Activated B cell treated with CpG ODN at 0.5 μM for 24 hours (primary cell): ENCODE measurements around the gene APOBEC4. TPM values are rescaled to one million over a fixed set of nuclear protein-coding genes. Genes with fewer than 3 reads are reported as not detected.

Source experiments
- ATAC-seq: fragments of 200-7000 bp; cut with Tn5 transposase; one replicate; pipeline ENCODE4 v1.10.0; 2021; ENCODE audit warnings: low read depth, mild to moderate bottlenecking, moderate library complexity
- CTCF ChIA-PET: fragments of 350-600 bp; sonication (Branson Sonifier 250); formaldehyde crosslinking; loops from one replicate; lab custom pipeline; 2021; ENCODE audit warnings: antibody characterized with exemption; lab: Charles Lee
- POLR2A ChIA-PET: fragments of 350-600 bp; sonication (Branson Sonifier 250); formaldehyde crosslinking; loops from one replicate; lab custom pipeline; 2021; ENCODE audit warnings: antibody characterized with exemption; lab: Charles Lee
- DNase-seq: peaks from one replicate; pipeline ENCODE4 v3.0.0; 2022
- H3K27ac Mint-ChIP-seq: one replicate; pipeline ENCODE4 v1.8.0; 2020; ENCODE audit warnings: mixed read lengths
- H3K27me3 Mint-ChIP-seq: one replicate; pipeline ENCODE4 v1.8.0; 2021; ENCODE audit warnings: mixed read lengths
- H3K36me3 Mint-ChIP-seq: one replicate; pipeline ENCODE4 v1.8.0; 2021; ENCODE audit warnings: low read depth, mixed read lengths
- H3K4me1 Mint-ChIP-seq: one replicate; pipeline ENCODE4 v1.8.0; 2021; ENCODE audit warnings: mixed read lengths
- H3K4me3 Mint-ChIP-seq: one replicate; pipeline ENCODE4 v1.8.0; 2020; ENCODE audit warnings: mild to moderate bottlenecking, mixed read lengths
- H3K9me3 Mint-ChIP-seq: one replicate; pipeline ENCODE4 v1.8.0; 2020; ENCODE audit warnings: mixed read lengths
- intact Hi-C: fragments of 100-400 bp; cut with micrococcal nuclease; formaldehyde crosslinking; loops from one replicate; pipeline ENCODE4 v1.15.1; 2024
- total RNA-seq: library from RNA; stranded (reverse); gene quantifications from 2 replicates; pipeline ENCODE4 v1.2.3, GENCODE V29; 2022
- TF ChIP-seq, protein P1 (sequence below): fragments of 200-600 bp; IDR thresholded peaks from one replicate; pipeline ENCODE4 v1.8.0; 2022; ENCODE audit warnings: antibody characterized with exemption, mild to moderate bottlenecking

APOBEC4 gene
- total RNA-seq, 1 donor from 2014 or later: not detected

DNA sequence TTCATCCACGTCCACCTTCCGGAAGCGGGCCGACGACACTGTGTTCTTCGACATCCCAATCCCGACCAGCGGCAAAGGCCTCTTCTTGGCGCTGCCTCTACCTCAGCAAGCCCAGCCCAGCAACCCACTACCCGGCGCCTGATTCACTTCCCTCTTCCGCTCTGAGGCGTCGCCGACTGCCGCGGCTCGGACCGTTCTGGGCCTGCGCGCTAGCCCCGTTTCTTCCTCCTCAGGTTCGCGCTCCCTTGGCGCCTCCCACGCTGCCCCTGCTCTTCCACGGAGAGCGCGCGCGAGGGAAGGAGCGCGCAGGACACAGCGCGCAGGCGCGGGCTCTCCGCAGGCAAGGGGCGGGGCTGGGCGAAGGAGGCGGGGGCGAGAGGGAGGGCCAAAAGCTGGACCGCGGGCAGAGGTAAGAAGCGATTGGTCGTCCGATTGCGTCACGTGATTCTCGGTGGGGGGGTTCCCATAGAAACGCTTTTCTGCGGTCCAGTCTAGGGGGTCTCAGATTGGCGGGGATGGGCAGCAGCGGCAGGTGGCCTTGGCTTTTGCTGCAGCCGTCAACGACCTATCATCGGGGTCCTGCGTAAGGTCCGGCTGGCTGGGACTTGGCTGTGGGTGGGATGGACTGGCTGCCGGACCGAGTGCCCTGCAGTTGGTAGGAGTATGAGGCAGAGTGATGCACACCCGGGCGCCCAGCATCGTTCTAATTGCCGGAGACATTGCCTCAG lies 17.3 kb downstream of the APOBEC4 start, which contains the start of gene ARPC5:
TSS of gene ARPC5 (minus strand) at position 178 of the 728 bp plus-strand sequence. CDS start at position 54, 124 bp downstream.
- POLR2A ChIA-PET: interaction anchor here (0.6 to 3.3 kb wide), 14 partner anchors 26 to 416 kb away, joined by 3 to 47 read pairs (median 6); partner anchors contain the start of genes NCF2 and TSEN15
- H3K4me1 Mint-ChIP-seq: peaks cover 46% of the 10 kb centered on the region
- H3K27me3 Mint-ChIP-seq: no peaks in the 10 kb centered on the region
- no peaks in the 10 kb centered on the region for H3K9me3 Mint-ChIP-seq
- ATAC-seq: peak; percentile 89
- CTCF ChIA-PET: interaction anchor here (0.6 kb wide), 1 partner anchor 280 kb away, joined by 3 read pairs; no protein-coding TSS in a partner anchor
- peak; percentile 95 for DNase-seq
- H3K27ac Mint-ChIP-seq: peak within 1 kb of the TSS; percentile 100
- intact Hi-C loops: loop anchor here (1.0 to 10.0 kb wide), 7 partner anchors 163 to 1409 kb away; partner anchors contain the start of genes LAMC1, RNF2, SMG7 and TSEN15
- peaks cover 30% of the 10 kb centered on the region for H3K36me3 Mint-ChIP-seq
- peak within 1 kb of the TSS; percentile 100 for H3K4me3 Mint-ChIP-seq
- TF ChIP-seq, protein P1, sequence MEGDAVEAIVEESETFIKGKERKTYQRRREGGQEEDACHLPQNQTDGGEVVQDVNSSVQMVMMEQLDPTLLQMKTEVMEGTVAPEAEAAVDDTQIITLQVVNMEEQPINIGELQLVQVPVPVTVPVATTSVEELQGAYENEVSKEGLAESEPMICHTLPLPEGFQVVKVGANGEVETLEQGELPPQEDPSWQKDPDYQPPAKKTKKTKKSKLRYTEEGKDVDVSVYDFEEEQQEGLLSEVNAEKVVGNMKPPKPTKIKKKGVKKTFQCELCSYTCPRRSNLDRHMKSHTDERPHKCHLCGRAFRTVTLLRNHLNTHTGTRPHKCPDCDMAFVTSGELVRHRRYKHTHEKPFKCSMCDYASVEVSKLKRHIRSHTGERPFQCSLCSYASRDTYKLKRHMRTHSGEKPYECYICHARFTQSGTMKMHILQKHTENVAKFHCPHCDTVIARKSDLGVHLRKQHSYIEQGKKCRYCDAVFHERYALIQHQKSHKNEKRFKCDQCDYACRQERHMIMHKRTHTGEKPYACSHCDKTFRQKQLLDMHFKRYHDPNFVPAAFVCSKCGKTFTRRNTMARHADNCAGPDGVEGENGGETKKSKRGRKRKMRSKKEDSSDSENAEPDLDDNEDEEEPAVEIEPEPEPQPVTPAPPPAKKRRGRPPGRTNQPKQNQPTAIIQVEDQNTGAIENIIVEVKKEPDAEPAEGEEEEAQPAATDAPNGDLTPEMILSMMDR: no peak

DNA sequence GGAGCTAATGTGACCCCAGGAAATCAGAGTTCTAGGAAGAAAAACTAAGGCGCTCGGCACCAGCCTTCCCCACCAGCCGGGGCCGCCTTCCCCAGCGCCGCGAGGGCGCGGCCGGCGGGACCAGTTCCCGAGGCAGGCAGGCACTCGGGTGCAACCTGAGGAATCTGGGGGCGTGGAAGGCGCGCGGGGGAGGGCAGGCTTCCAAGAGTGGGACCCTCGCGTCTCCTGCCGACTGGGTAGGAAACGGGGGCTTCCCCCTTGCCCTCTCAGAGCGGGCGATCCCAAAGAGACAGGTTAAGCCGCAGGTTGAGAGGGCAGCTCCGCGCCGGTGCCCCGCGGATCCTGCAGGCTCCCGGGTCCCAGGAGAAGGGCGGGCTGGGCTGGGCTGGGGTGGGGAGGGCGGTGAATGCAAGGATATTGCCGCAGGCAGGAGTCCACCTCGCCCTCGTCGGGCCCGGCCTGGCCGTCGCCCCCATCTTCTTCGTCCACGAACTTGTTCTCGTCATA lies 18.0 kb downstream of the APOBEC4 start:
- intact Hi-C loops: loop anchor here (1.0 to 10.0 kb wide), 6 partner anchors 163 to 1410 kb away; partner anchors contain the start of genes LAMC1, RNF2, SMG7 and TSEN15
- H3K27me3 Mint-ChIP-seq: no peaks in the 10 kb centered on the region
- TF ChIP-seq, protein P1: no peak
- H3K9me3 Mint-ChIP-seq: no peaks in the 10 kb centered on the region
- peak overlapping the region; percentile 100 for H3K27ac Mint-ChIP-seq
- H3K36me3 Mint-ChIP-seq: peaks cover 36% of the 10 kb centered on the region
- ATAC-seq (peak; percentile 7), DNase-seq (peak; percentile 37)
- ChIA-PET POLR2A (interaction anchor here (0.6 to 3.3 kb wide), 17 partner anchors 13 to 1117 kb away, joined by 4 to 47 read pairs (median 6); partner anchors contain the start of genes NCF2, SMG7 and TSEN15), CTCF (interaction anchor here (1.7 to 2.6 kb wide), 2 partner anchors 50 to 281 kb away, joined by 5 to 7 read pairs; no protein-coding TSS in a partner anchor)
- peak overlapping the region; percentile 100 for H3K4me3 Mint-ChIP-seq
- H3K4me1 Mint-ChIP-seq: peaks cover 50% of the 10 kb centered on the region

DNA sequence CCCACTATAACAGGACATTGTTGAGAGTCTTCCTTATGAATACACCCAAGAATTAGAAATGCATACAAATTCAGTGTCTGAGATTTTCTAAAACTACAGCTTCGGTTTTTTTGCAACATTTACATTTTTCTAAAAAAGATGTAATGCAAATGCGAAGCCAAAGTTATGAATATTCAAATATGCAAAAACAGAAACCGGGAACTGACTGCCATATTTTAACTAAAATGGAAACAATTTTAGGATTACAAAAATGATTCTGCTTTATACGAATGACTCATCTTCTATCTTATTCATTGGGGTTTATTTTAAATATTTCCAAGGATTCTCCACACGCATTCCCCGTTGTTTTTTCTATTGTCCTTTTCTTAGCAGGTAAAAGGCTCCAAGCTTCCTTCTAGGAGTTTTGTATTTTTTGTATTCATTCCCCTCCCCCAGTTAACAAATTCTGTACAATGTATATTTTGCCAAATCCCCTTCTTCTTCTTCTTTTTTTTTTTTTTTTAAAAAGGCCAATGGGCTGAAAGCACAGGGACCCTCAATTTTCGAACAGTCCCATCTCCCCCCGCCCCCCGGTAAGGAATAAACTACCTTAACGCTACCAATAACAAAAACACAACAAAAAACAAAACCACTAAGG lies 18.6 kb downstream of the APOBEC4 start:
- TF ChIP-seq, protein P1: no peak
- POLR2A ChIA-PET: interaction anchor here (0.6 to 3.3 kb wide), 20 partner anchors 14 to 1118 kb away, joined by 3 to 47 read pairs (median 6); partner anchors contain the start of genes NCF2, SMG7 and TSEN15
- Mint-ChIP-seq H3K9me3 (no peaks in the 10 kb centered on the region), H3K4me1 (peaks cover 50% of the 10 kb centered on the region), H3K4me3 (peak overlapping the region; percentile 100), H3K27me3 (no peaks in the 10 kb centered on the region), H3K36me3 (peaks cover 42% of the 10 kb centered on the region), H3K27ac (peak overlapping the region; percentile 86)
- intact Hi-C loops: loop anchor here (1.0 to 10.0 kb wide), 7 partner anchors 162 to 1410 kb away; partner anchors contain the start of genes LAMC1, RNF2, SMG7 and TSEN15
- DNase-seq: no peak
- CTCF ChIA-PET: interaction anchor here (0.6 to 2.6 kb wide), 8 partner anchors 15 to 1323 kb away, joined by 3 to 7 read pairs (median 4); no protein-coding TSS in a partner anchor
- no peak for ATAC-seq

DNA sequence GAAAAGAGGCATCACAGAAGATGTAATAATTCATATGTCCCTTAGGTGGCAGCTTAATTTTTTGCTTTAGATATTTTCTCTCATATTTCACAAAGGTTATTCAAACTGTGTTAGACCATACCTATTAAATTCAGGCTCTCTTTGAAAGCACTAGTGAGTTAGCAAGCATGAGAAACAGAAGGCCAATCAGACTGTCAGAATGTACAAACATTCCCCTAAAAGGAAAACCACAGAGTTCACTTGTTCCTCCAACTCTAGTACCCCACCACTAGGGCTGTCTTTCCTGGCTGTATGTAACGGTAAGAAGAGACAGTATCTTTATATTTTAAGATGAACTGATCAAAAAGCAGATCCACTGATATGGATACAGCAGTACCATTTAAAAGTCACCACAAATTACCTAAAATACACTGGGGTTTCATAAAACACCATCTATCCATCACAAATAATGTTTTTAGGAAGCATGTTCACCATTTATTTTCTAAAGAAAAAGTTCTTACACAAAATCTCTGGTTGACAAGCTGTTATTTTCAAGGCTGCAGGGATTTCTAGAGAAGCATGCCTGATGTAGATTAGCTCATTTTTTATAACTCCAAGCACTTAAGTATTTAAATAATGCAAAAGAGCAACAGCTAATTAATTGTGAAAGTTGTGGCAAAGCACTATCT lies 19.3 kb downstream of the APOBEC4 start:
- Mint-ChIP-seq H3K27ac (peak overlapping the region; percentile 86), H3K9me3 (no peaks in the 10 kb centered on the region), H3K27me3 (no peaks in the 10 kb centered on the region), H3K4me1 (peaks cover 51% of the 10 kb centered on the region), H3K4me3 (peak overlapping the region; percentile 100), H3K36me3 (peaks cover 49% of the 10 kb centered on the region)
- DNase-seq (no peak), ATAC-seq (peak; percentile 8)
- intact Hi-C loops: loop anchor here (1.0 to 10.0 kb wide), 6 partner anchors 44 to 1411 kb away; partner anchors contain the start of genes DHX9, LAMC1, NCF2 and RNF2
- CTCF ChIA-PET: interaction anchor here (0.5 to 2.6 kb wide), 9 partner anchors 14 to 282 kb away, joined by 3 to 7 read pairs (median 3); no protein-coding TSS in a partner anchor
- POLR2A ChIA-PET: interaction anchor here (0.6 to 3.3 kb wide), 16 partner anchors 24 to 1019 kb away, joined by 3 to 47 read pairs (median 5); partner anchors contain the start of genes NCF2, SMG7 and TSEN15
- TF ChIP-seq, protein P1: no peak
